GM21360 (cell line): ENCODE measurements around the gene DOCK2.
A peak's percentile ranks its signal among the peaks of the same experiment; 100 is the strongest.
"Not testable (repeated sequence)": the region's sequence is repeated elsewhere in the genome, so short reads cannot be mapped to it uniquely, and the experiment has no call there.

Experiments
- ATAC-seq: cut with Tn5 transposase; IDR thresholded peaks from one replicate; pipeline ENCODE4 v1.9.1; 2021; ENCODE audit warnings: mild to moderate bottlenecking, moderate library complexity; ENCODE audit not compliant: unreplicated experiment

Gene DOCK2

DNA sequence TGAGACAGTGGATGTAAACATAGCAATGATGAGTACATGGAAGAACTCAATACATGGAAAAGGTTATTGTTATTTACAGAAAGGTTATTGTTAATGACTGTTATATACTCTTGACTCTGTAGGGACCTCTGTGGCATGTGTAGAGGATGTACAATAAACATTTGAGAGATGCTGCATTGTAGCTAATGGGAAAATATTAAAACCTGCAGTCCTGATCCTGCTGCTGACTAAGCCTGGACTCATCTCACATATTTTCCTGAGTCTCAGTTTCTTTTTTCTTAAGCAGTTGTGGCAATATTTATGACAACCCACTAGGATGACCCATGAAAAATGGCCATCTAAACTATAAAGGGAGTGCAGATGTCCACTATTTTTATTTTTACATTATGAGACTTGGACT is 75.4 kb downstream of the DOCK2 start:
- no peak for ATAC-seq

DNA sequence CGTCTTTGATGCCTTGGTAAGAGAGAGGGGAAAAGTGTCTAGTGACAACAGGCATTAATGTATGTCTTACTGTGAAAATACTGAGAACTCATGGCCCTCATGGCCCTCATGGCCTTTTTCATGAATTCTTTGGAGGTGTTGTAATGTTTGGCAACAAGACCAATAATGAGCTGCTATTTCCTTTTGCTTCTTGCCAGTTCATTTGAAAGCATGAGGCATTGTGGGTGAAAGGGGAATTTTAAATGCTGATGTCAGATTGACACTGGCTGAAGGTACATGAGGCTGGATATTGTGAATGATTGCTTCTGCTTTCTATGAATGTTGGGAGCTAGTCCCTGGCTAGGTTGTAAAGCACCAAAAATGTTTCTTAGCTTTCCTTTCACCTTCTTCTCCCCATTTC is 79.2 kb downstream of the DOCK2 start:
- no peak for ATAC-seq

DNA sequence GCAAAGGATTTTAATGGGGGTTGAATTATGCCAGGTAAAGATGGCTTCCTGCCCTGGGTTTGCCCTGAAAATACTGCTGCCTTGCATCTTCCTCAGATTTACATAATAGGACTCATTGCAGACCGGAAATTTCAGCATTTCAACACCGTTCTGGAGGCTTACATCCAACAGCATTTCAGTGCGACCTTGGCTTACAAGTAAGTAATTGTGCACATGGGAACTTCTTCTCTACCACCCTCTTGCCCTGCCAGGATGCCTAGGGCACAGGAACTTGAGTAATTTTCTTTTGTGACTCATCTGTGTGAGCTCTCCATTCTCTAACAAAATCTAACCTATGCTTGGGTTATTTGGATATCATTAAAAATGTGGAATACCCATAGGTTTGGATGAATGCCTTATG is 80.2 kb downstream of the DOCK2 start:
- no peak for ATAC-seq

GRCh38 chr5:169719360-169720314 is 82.6 kb downstream of the DOCK2 start:
- peak; percentile 84 for ATAC-seq

DNA sequence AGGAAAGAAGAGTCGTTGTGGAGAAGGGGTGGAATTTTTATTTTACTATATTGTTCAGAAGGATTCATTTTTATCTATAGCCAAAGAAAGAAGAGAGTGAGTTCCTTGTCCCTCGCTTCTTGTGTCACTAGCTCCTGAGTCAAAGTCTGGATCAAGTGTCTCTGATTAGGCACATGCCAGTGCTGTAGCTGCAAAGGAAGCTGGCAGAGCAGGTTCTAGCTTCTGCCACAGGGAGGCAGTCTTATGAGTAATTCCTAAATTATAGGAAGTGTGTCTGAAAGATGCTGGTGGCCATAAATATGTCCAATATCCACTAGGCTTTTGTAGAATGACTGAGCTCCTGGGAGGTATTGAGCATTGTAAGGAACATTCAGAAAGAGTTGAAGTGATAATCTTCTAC is 84.7 kb downstream of the DOCK2 start:
- no peak for ATAC-seq

DNA sequence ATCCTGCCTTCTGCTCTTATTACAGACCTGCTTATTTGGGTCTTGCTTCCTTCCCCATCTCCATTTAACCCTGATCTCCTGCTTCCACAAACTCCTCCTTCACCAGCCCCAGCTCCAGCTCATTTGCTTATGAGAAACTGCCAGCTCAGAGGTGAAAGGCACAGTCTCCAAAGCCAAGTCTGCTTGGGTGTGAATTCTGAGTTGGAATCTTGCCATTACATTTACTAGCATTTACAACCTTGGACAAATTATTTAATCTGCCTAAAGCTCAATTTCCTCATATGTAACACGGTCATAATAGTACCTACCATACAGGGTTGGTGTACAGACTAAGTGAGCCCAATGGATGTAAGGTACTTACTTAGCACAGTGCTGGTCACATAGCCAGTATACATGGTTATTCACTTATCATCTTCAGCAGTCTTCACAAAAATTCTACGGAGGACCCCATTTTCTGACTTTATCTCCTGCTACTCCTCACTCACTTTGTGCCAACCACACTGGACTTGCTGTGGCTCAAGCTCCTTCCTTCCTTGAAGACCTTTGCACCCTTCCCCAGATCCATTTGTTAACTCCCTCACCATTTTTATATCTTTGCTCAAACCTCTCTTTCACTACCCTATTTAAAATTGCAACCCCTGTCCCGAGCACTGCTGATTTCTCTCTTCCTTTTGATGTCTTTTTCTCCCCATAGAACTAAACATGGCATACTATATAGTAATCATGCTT is 86.2 kb downstream of the DOCK2 start:
- ATAC-seq: no peak

DNA sequence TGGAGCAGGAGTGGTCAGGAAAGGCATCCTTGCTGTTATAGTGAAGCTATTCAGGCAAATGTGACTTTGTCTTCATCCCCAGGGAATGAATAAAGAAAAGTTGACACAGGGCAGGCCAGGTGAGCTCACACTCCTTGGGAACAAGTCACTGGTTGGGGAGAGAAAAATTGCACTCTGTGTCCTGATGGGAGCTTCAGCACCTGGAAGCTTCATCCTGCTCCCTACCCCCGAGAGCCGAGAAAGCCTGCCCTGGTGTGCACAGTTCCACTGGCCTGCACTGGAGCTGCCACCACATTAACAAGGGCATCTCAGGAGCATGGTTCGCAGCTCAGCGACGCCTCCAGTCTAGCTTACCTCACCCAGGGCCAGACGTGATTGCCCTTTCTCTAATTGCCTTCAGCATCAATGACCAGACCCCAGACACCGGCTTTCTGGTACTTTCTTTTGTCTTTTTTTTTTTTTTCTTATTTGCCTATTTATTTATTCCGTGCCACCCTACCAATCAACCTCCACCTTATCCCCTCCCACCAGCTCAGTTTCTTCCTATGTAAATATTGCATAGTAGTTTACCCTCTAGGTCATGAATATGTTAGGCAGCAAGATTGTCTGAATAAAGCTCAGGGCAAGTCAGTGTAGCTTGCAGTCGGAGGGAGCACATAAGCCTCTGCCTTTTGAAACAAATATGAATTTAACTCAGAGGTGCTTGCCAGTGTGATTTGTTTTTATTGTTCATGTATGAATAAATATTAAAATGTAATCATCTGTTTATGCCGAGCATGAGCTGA is 87.4 kb downstream of the DOCK2 start:
- no peak for ATAC-seq

- not testable (repeated sequence) for ATAC-seq
Measured at GRCh38 chr5:169725665-169726064, 88.6 kb downstream of the DOCK2 start.

GRCh38 chr5:169728418-169728817 is 91.3 kb downstream of the DOCK2 start:
- ATAC-seq: no peak

DNA sequence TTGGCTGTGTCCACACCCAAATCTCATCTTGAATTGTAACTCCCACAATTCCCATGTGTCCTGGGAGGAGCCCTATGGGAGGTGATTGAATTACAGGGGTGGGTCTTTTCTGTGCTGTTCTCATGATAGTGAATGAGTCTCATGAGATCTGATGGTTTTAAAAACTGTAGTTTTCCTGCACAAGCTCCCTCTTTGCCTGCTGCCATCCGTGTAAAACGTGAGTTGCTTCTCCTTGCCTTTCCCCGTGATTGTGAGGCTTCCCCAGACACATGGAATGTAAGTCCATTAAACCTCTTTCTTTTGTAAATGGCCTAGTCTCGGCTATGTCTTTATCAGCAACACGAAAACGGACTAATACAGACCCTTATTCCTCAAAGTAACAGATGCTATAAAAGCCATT is 94.1 kb downstream of the DOCK2 start:
- ATAC-seq: no peak

DNA sequence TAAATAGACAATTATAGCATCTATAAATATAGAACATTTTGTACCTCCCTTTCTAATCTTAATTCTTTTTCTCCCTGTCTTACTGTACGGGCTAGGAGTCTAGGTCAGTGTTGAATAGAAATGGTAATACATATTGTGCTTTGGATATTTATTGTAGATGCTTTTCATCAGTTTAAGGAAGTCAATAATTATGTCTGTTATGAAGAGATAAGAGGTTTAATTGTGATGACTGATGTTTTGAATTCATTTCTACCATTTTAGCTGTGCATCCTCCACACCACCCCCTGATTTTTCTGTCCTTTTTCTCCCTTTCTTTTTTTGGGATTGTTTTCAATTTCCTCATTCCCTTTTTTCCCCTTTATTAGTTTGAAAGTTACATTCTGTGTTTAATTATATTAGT is 95.8 kb downstream of the DOCK2 start:
- no peak for ATAC-seq

- ATAC-seq: no peak
Measured at GRCh38 chr5:169735913-169736312, 98.8 kb downstream of the DOCK2 start.

- ATAC-seq: peak; percentile 48
Measured at GRCh38 chr5:169736653-169737052, 99.6 kb downstream of the DOCK2 start.

GRCh38 chr5:169740435-169740834 is 103.4 kb downstream of the DOCK2 start:
- ATAC-seq: no peak

DNA sequence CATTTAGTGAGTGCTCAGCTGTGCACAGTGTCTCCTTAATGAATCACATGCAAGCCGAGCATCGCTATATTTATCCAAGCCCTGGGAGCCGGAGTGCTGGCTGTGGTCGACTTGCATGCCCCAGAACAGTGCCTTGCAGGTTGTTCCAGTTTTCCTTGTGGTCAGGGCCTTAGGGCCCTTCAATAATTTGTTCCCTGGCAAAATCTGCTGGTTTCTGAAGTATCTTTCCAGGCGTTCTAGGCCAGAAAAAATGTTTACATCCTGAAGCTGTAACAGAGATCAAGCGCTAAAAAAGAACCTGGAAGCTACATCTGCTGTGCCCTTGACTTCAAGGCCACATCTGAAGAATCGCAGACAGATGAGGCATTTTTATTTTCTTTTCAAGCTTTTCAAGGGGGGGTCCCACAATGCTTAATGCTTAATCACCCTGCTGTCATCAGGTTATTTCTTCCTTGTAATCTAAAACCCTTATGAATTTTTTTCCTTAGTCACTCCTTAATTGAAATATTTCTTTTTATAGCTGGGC is 105.8 kb downstream of the DOCK2 start:
- no peak for ATAC-seq

DNA sequence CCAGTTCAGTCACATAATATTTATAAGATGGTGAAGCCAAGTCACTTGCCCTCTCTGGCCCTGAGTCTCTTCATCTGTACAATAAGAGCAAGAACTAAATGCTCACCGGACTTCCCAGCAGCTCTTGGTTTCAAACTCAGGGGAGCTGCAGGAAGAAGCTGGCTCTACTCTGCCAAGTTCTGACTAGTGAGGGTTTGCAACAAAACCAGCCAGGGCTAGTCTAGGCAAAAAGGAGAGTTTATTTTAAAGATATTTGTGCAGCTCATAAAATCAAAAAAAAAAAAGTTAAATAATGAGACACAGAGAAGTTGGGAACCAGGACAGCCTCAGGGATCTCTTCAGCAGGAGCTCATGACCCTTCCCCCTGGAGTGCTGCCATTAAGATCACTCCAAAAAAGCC is 107.3 kb downstream of the DOCK2 start:
- ATAC-seq: no peak

- no peak for ATAC-seq
Measured at GRCh38 chr5:169745441-169746146, 108.5 kb downstream of the DOCK2 start.

DNA sequence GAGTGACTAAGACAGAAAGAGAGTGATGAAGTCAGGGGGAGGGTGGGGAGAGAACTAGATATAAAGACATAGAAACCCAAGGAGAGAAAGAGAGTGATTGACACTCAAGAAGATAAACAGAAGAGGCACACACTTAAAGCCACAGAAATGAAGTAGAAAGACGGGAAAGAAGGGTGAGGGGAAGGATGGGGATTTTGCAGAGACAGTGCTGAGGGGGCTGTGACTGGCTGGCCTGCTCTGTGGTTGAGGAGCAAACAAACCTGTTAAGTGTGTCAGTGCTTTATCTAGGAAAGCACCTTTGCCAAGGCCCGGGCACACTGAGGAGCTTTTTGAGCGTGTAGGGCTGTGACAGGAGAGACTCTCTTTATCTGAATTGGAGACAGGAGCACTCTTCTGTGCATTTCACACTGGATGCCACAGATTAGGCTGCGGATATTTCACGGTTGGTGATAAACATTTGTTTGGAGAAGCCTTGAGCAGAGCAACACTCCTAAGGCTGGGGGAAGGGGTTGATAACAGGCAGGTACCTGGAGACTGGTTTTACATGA is 109.1 kb downstream of the DOCK2 start:
- peak; percentile 49 for ATAC-seq

- no peak for ATAC-seq
Measured at GRCh38 chr5:169748174-169748573, 111.1 kb downstream of the DOCK2 start.

- ATAC-seq: no peak
Measured at GRCh38 chr5:169749295-169749694, 112.2 kb downstream of the DOCK2 start.
